Measurements from ENCODE around the gene P2RY14. TPM values are rescaled to one million over a fixed set of nuclear protein-coding genes. Genes with fewer than 3 reads are reported as not detected.

The P2RY14 gene
- total and polyA plus RNA-seq, 2 of the 13 experiments (the other 11 are each of a cell fraction or from before 2014, with no cell fraction given) = not detected

- TF ChIP-seq CSRNP1 (CRISPR knock-in tag; IDR thresholded peaks at IDR 0.05) (no peak), SNRNP70 (IDR thresholded peaks at IDR 0.05; ENCODE audit: low read depth, low read length) (no peak), ZBTB37 (CRISPR knock-in tag; IDR thresholded peaks at IDR 0.05) (no peak), PAXIP1 (CRISPR knock-in tag; conservative IDR thresholded peaks at IDR 0.05) (peak; percentile 100), AFF4 (CRISPR knock-in tag; IDR thresholded peaks at IDR 0.05) (no peak), PRDM15 (CRISPR knock-in tag; IDR thresholded peaks at IDR 0.05) (no peak; the same call in 1 of the 2 replicates)
Measured at GRCh38 chr3:151197981-151198767, 80.2 kb downstream of the P2RY14 start (continued).

Measured in HepG2 (cell line).